IMR-90 (cell line): ENCODE results near the gene NMRAL1. TPM values are rescaled to one million over a fixed set of nuclear protein-coding genes. Genes with fewer than 3 reads are reported as not detected.

Experiments used
- ATAC-seq: fragments of 200-7000 bp; cut with Tn5 transposase; 2 replicates; pipeline ENCODE4 v1.9.1; 2020; ENCODE audit warnings: low read depth, mild to moderate bottlenecking, moderate library complexity
- BruUV-seq: library from RNA; stranded (reverse); fragments of 400-500 nt; replicated peaks from 2 replicates; lab custom pipeline; 2021; lab: Mats Ljungman, UMichigan
- CTCF ChIA-PET: fragments of 300-600 bp; formaldehyde crosslinking; extraction: SDS; loops from one replicate; lab custom pipeline; 2021; ENCODE audit warnings: antibody characterized with exemption; lab: Yijun Ruan, JAX
- POLR2A ChIA-PET: fragments of 300-600 bp; sonication (Branson Sonifier 250); formaldehyde crosslinking; loops from one replicate; lab custom pipeline; 2022; ENCODE audit warnings: antibody characterized with exemption; ENCODE audit not compliant: unreplicated experiment; lab: Charles Lee
- DNase-seq: peaks from one replicate; pipeline ENCODE4 v3.0.0; 2013
- H2AFZ ChIP-seq: replicated peaks from 2 replicates; pipeline ENCODE3; 2013; ENCODE audit warnings: low read length, mild to moderate bottlenecking; ENCODE audit not compliant: poor library complexity
- H2AK5ac ChIP-seq: 2 replicates; pipeline ENCODE4 v1.6.1; 2013; ENCODE audit warnings: low read depth, low read length, inconsistent platforms
- H2AK9ac ChIP-seq: replicated peaks from 2 replicates; pipeline ENCODE3; 2013; ENCODE audit warnings: mild to moderate bottlenecking, low read depth, low read length, moderate library complexity; ENCODE audit not compliant: poor library complexity
- H2BK120ac ChIP-seq: 2 replicates; pipeline ENCODE4 v1.6.1; 2013; ENCODE audit warnings: low read depth, low read length, inconsistent platforms
- H2BK15ac ChIP-seq: 3 replicates; pipeline ENCODE4 v1.6.1; 2013; ENCODE audit warnings: low read depth, low read length, inconsistent platforms
- H2BK20ac ChIP-seq: 2 replicates; pipeline ENCODE4 v1.6.1; 2013; ENCODE audit warnings: low read depth, mild to moderate bottlenecking, inconsistent platforms, low read length, moderate library complexity
- H2BK5ac ChIP-seq: 2 replicates; pipeline ENCODE4 v1.6.1; 2013; ENCODE audit warnings: mild to moderate bottlenecking, low read depth, low read length, inconsistent platforms; ENCODE audit not compliant: poor library complexity, severe bottlenecking
- H3K14ac ChIP-seq: replicated peaks from 2 replicates; pipeline ENCODE4 v1.6.1; 2013; ENCODE audit warnings: low read depth, low read length, inconsistent platforms
- H3K18ac ChIP-seq: 2 replicates; pipeline ENCODE4 v1.6.1; 2013; ENCODE audit warnings: low read depth, low read length, control low read depth
- H3K23ac ChIP-seq: 2 replicates; pipeline ENCODE4 v1.6.1; 2013; ENCODE audit warnings: low read depth, low read length, inconsistent platforms
- H3K27ac ChIP-seq: 2 replicates; pipeline ENCODE4 v1.5.1; 2013; ENCODE audit warnings: mild to moderate bottlenecking, control low read depth, low read length; ENCODE audit not compliant: insufficient read depth
- H3K27me3 ChIP-seq: 2 replicates; pipeline ENCODE4 v1.6.1; 2013; ENCODE audit warnings: low read length; ENCODE audit not compliant: control insufficient read depth, insufficient read depth
- H3K36me3 ChIP-seq: 2 replicates; pipeline ENCODE4 v1.6.1; 2013; ENCODE audit warnings: low read length, mixed read lengths; ENCODE audit not compliant: control insufficient read depth, insufficient read depth
- H3K4ac ChIP-seq: 2 replicates; pipeline ENCODE4 v1.6.1; 2013; ENCODE audit warnings: low read depth, low read length, inconsistent platforms
- H3K4me1 ChIP-seq: 2 replicates; pipeline ENCODE4 v1.6.1; 2013; ENCODE audit warnings: low read length, mixed read lengths; ENCODE audit not compliant: control insufficient read depth, insufficient read depth
- H3K4me2 ChIP-seq: 2 replicates; pipeline ENCODE4 v1.6.1; 2013; ENCODE audit warnings: low read depth, mild to moderate bottlenecking, control low read depth, low read length, moderate library complexity
- H3K4me3 ChIP-seq: 2 replicates; pipeline ENCODE4 v1.5.1; 2013; ENCODE audit warnings: low read depth, mild to moderate bottlenecking, control low read depth, low read length, moderate library complexity; ENCODE audit not compliant: insufficient read depth
- H3K56ac ChIP-seq: 2 replicates; pipeline ENCODE4 v1.6.1; 2013; ENCODE audit warnings: low read length, inconsistent platforms; ENCODE audit not compliant: insufficient read depth; ENCODE audit errors: extremely low read depth
- H3K79me1 ChIP-seq, 2 experiments: 2 replicates each; pipeline ENCODE4 v1.6.1; 2013; ENCODE audit warnings: low read length in 2 of 2, inconsistent platforms in 1 of 2, low read depth in 1 of 2
- H3K9ac ChIP-seq: 2 replicates; pipeline ENCODE4 v1.6.1; 2013; ENCODE audit warnings: low read depth, low read length, control low read depth
- H3K9me1 ChIP-seq: 2 replicates; pipeline ENCODE4 v1.6.1; 2013; ENCODE audit warnings: low read length, inconsistent platforms; ENCODE audit not compliant: insufficient read depth
- H3K9me3 ChIP-seq: 2 replicates; pipeline ENCODE4 v1.6.1; 2013; ENCODE audit warnings: low read length; ENCODE audit not compliant: control insufficient read depth, insufficient read depth
- H4K20me1 ChIP-seq: 2 replicates; pipeline ENCODE4 v1.6.1; 2013; ENCODE audit warnings: low read length, inconsistent platforms; ENCODE audit not compliant: insufficient read depth
- H4K5ac ChIP-seq: 2 replicates; pipeline ENCODE4 v1.6.1; 2013; ENCODE audit warnings: mild to moderate bottlenecking, low read depth, low read length, control low read depth
- H4K8ac ChIP-seq, 2 experiments: 2 replicates each; pipeline ENCODE4 v1.6.1; 2013; ENCODE audit warnings: low read depth in 2 of 2, low read length in 2 of 2, control low read depth in 1 of 2, inconsistent platforms in 1 of 2
- H4K91ac ChIP-seq: 2 replicates; pipeline ENCODE4 v1.6.1; 2013; ENCODE audit warnings: low read depth, low read length, inconsistent platforms; ENCODE audit not compliant: insufficient read depth
- CEBPB ChIP-seq: IDR thresholded peaks from 2 replicates; pipeline ENCODE4 v1.6.1; 2012; ENCODE audit warnings: low read depth, low read length, improper control_type of control experiment
- CHD1 ChIP-seq: IDR thresholded peaks from 2 replicates; pipeline ENCODE4 v1.6.1; 2012; ENCODE audit warnings: low read depth, low read length, improper control_type of control experiment
- FOS ChIP-seq: fragments of 150-350 bp; IDR thresholded peaks from 2 replicates; pipeline ENCODE4 v1.6.1; 2016; ENCODE audit warnings: low read depth, low read length
- MAZ ChIP-seq: IDR thresholded peaks from 2 replicates; pipeline ENCODE4 v1.6.1; 2012; ENCODE audit warnings: low read depth, mild to moderate bottlenecking, low read length, improper control_type of control experiment, moderate library complexity, borderline replicate concordance
- NFE2L2 ChIP-seq: fragments of 150-350 bp; IDR thresholded peaks from 2 replicates; pipeline ENCODE4 v1.6.1; 2016; ENCODE audit warnings: low read depth, mild to moderate bottlenecking, low read length
- WGBS, 2 experiments: methylation state at CpG; one replicate each; pipeline versions ENCODE4 v1.1.5 to v1.1.7; 2013; ENCODE audit warnings: missing lambda C conversion rate in 2 of 2; ENCODE audit not compliant: insufficient read length in 1 of 2; ENCODE audit errors: extremely low coverage in 2 of 2; 5-methylcytosine and 5-hydroxymethylcytosine counted together
- dilution Hi-C: fragments of 300-500 bp; cut with HindIII; formaldehyde crosslinking; loops from one replicate; pipeline ENCODE4 v1.14.3; 2018; ENCODE audit warnings: low sequenced_read_pairs; ENCODE audit not compliant: unreplicated experiment
- in situ Hi-C: fragments of 300-500 bp; cut with MboI; formaldehyde crosslinking; loops from 3 replicates; pipeline ENCODE4 v1.14.3; 2019; ENCODE audit warnings: low sequenced_read_pairs, inconsistent platforms, mixed read lengths
- intact Hi-C: fragments of 100-400 bp; cut with micrococcal nuclease; formaldehyde crosslinking; loops from 2 replicates; pipeline ENCODE4 v1.10.0; 2022
- polyA plus RNA-seq, 3 experiments: library from polyadenylated mRNA; depleted of rRNA; stranded (reverse); fragments of >200 nt; gene quantifications; 2 replicates each; pipeline ENCODE4 v1.2.3, GENCODE V29; 2012; ENCODE audit warnings: low replicate concordance in 1 of 3
- total RNA-seq: library from RNA; depleted of rRNA; stranded (reverse); fragments of >200 nt; gene quantifications from 2 replicates; pipeline ENCODE4 v1.2.3, GENCODE V29; 2012

Gene NMRAL1
- total and polyA plus RNA-seq, 2 of the 4 experiments (the other 2 are of a cell fraction): 48.6 to 67.6 TPM

DNA sequence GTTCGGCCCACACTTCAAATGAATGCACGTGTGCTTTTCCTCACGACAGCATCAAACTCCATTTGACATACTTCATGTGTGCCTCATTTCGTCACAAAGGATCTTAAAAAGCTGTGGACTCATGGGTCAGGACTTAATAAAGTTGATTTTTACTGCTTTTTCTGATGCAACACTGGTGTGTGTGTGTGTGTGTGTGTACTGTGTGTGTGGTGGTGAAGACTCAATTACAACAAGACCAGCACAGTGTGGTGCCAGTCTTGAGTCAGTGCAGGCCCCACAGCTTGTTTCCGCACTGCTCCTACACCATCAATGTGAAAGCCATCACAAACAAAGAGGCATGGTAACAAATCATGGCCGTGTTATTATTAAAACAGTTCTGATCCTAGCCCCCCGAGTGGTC lies 46.5 kb upstream of the NMRAL1 start:
- peaks cover 18% of the 10 kb centered on the region for H4K20me1 ChIP-seq
- no peak overlapping the region for H2BK5ac ChIP-seq
- H4K8ac ChIP-seq: no peak overlapping the region
- H4K91ac ChIP-seq: no peak overlapping the region
- WGBS, 2 experiments: 86% methylated on average over 4 of the region's 7 CpGs; no CpG with 5 or more reads in 1 of the 2 experiments
- ChIA-PET POLR2A (no interaction called here), CTCF (no interaction called here)
- in situ Hi-C loops (loop anchor here (25.0 kb wide), 1 partner anchor 441 kb away; the partner anchor contains the start of gene SEC14L5), intact Hi-C loops (no loop called here), dilution Hi-C loops (no loop called here)
- no peak overlapping the region for H2BK20ac ChIP-seq
- H3K23ac ChIP-seq: no peak overlapping the region
- H3K4me1 ChIP-seq: peaks cover 7% of the 10 kb centered on the region
- no peak for DNase-seq
- H3K36me3 ChIP-seq: no peaks in the 10 kb centered on the region
- peaks cover 8 to 60% of the 10 kb centered on the region in 2 experiments for H3K79me1 ChIP-seq
- peaks cover 20% of the 10 kb centered on the region for H3K9me1 ChIP-seq
- TF ChIP-seq FOS (no peak), CEBPB (no peak), NFE2L2 (no peak), CHD1 (no peak), MAZ (no peak)
- no peak overlapping the region for H3K14ac ChIP-seq
- no peak overlapping the region for H3K18ac ChIP-seq
- no peak overlapping the region for H3K4me3 ChIP-seq
- H2AK5ac ChIP-seq: no peak overlapping the region
- no peak overlapping the region for H3K4me2 ChIP-seq
- H2AK9ac ChIP-seq: no peak overlapping the region
- no peak for ATAC-seq
- H3K27ac ChIP-seq: no peak overlapping the region
- no peak overlapping the region for H3K56ac ChIP-seq
- no peak overlapping the region for H2BK15ac ChIP-seq
- H3K27me3 ChIP-seq: no peaks in the 10 kb centered on the region
- no peak overlapping the region for H3K4ac ChIP-seq
- H2AFZ ChIP-seq: no peak overlapping the region
- H3K9me3 ChIP-seq: no peaks in the 10 kb centered on the region
- H4K5ac ChIP-seq: no peak overlapping the region
- no TSS peak for BruUV-seq
- H3K9ac ChIP-seq: no peak overlapping the region
- H2BK120ac ChIP-seq: no peak overlapping the region
